GM12864 (cell line): ENCODE data around the gene TMEM239.

Experiments
- DNase-seq: peaks from one replicate; pipeline ENCODE4 v3.0.0-alpha.2; 2011; ENCODE audit warnings: low read depth
- H3K4me3 ChIP-seq: 2 replicates; pipeline ENCODE4 v1.5.1; 2011; ENCODE audit warnings: mild to moderate bottlenecking, low read depth, low read length, control low read depth
- CTCF ChIP-seq: IDR thresholded peaks from 2 replicates; pipeline ENCODE4 v1.5.1; 2011; ENCODE audit warnings: low read depth, mild to moderate bottlenecking, moderate library complexity, low read length, control low read depth, inconsistent platforms; ENCODE audit errors: missing control alignments

TMEM239 gene

GRCh38 chr20:2834401-2835110, 18.4 kb downstream of the TMEM239 start:
- no peak for DNase-seq
- no peak for TF ChIP-seq CTCF
- no peak overlapping the region for H3K4me3 ChIP-seq

- TF ChIP-seq CTCF, result no peak
- H3K4me3 ChIP-seq, result no peak overlapping the region
- DNase-seq, result no peak
Measured at GRCh38 chr20:2835331-2835796, 19.2 kb downstream of the TMEM239 start.

GRCh38 chr20:2836035-2836434, 19.9 kb downstream of the TMEM239 start:
- no peak for DNase-seq
- no peak for TF ChIP-seq CTCF
- H3K4me3 ChIP-seq, result no peak overlapping the region

GRCh38 chr20:2837221-2837960, 21.2 kb downstream of the TMEM239 start:
- no peak for DNase-seq
- H3K4me3 ChIP-seq, result no peak overlapping the region
- no peak for TF ChIP-seq CTCF

- no peak overlapping the region for H3K4me3 ChIP-seq
- no peak for DNase-seq
- no peak for TF ChIP-seq CTCF
Measured at GRCh38 chr20:2838170-2838797, 22.1 kb downstream of the TMEM239 start.

GRCh38 chr20:2838847-2839671, 22.9 kb downstream of the TMEM239 start:
- no peak for DNase-seq
- no peak overlapping the region for H3K4me3 ChIP-seq
- no peak for TF ChIP-seq CTCF
